Measurements from ENCODE around the gene PGP.

The PGP gene

DNA sequence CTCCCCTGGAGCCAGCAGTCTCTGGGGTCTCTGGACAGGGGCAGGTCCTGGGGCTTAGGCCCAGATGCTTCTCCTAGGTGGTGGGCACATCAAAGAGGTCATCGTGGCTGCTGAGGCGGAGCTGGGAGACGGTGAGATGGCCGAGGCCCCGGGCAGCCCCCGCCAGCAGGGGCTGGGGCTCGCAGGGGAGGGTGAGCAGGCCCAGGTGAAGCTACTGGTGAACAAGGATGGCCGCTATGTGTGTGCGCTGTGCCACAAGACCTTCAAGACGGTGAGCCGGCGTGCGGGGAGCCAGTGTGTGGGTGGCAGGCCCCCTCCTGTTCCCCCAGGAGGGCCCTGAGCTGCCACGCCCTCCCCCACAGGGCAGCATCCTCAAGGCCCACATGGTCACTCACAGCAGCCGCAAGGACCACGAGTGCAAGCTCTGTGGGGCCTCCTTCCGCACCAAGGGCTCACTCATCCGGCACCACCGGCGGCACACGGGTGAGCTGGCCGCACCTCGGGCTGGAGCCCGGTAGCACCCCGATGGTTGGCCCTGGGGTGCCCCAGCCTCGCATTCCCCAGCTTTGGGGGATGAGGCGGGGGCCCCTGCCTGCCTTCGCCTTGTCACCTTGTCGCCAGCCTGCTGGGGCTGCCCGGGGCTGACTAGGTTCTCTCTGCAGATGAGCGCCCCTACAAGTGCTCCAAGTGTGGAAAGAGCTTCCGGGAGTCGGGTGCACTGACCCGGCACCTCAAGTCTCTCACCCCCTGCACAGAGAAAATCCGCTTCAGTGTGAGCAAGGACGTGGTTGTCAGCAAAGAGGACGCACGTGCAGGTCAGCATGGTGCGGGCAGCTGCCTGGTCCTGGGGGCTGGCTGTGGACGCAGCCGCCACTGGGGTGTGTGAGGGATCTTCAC is 17.7 kb upstream of the PGP start:
- no peak overlapping the region for H2AFZ ChIP-seq (ENCODE audit: low read depth, low read length)
- H3K4me2 ChIP-seq (ENCODE audit: low read length, poor library complexity, severe bottlenecking) = no peak overlapping the region
- no peak overlapping the region for H2BK15ac ChIP-seq (ENCODE audit: low read depth, poor library complexity, severe bottlenecking)
- H3K27me3 ChIP-seq (ENCODE audit: control insufficient read depth in 1 of 2, insufficient read depth in 1 of 2, low read length in 2 of 2) = peaks cover 3 to 11% of the 10 kb centered on the region in 2 experiments
- H3K36me3 ChIP-seq (ENCODE audit: control insufficient read depth in 1 of 2, insufficient read depth in 2 of 2, low read depth in 1 of 2, low read length in 2 of 2) = peaks cover 69 to 96% of the 10 kb centered on the region in 2 experiments
- H4K8ac ChIP-seq (ENCODE audit: low read length) = no peak overlapping the region
- WGBS = 95% methylated on average over 41 of the region's 41 CpGs
- H3K4me3 ChIP-seq (ENCODE audit: insufficient read depth in 1 of 2, low read depth in 1 of 2, low read length in 2 of 2) = no peak overlapping the region
- no peak overlapping the region for H3K4ac ChIP-seq (ENCODE audit: low read depth in 1 of 2, low read length in 2 of 2)
- no peak overlapping the region for H4K91ac ChIP-seq (ENCODE audit: low read length)
- no peak overlapping the region for H3K9ac ChIP-seq (ENCODE audit: low read length)
- H2BK120ac ChIP-seq (ENCODE audit: low read depth, low read length) = no peak overlapping the region
- no peaks in the 10 kb centered on the region for H3K9me3 ChIP-seq (ENCODE audit: control insufficient read depth, low read length)
- no peak overlapping the region for H3K18ac ChIP-seq (ENCODE audit: low read depth in 1 of 2, low read length in 2 of 2)
- H3K23ac ChIP-seq (ENCODE audit: low read length in 2 of 2) = no peak overlapping the region
- H3K79me1 ChIP-seq (replicated peaks; ENCODE audit: low read length, poor library complexity, severe bottlenecking) = peaks cover 32% of the 10 kb centered on the region
- DNase-seq = no peak
- no peak overlapping the region for H2AK5ac ChIP-seq (ENCODE audit: low read length, severe bottlenecking)
- H3K4me1 ChIP-seq (ENCODE audit: control insufficient read depth, insufficient read depth, low read depth, low read length) = peaks cover 22% of the 10 kb centered on the region
- H2BK5ac ChIP-seq (ENCODE audit: low read depth, low read length, poor library complexity, severe bottlenecking) = no peak overlapping the region
- no peak overlapping the region for H3K27ac ChIP-seq (ENCODE audit: low read length, poor library complexity, severe bottlenecking)
- H2BK12ac ChIP-seq (ENCODE audit: low read length in 2 of 2) = no peak overlapping the region
- no peak overlapping the region for H3K14ac ChIP-seq (ENCODE audit: low read length in 2 of 2)

DNA sequence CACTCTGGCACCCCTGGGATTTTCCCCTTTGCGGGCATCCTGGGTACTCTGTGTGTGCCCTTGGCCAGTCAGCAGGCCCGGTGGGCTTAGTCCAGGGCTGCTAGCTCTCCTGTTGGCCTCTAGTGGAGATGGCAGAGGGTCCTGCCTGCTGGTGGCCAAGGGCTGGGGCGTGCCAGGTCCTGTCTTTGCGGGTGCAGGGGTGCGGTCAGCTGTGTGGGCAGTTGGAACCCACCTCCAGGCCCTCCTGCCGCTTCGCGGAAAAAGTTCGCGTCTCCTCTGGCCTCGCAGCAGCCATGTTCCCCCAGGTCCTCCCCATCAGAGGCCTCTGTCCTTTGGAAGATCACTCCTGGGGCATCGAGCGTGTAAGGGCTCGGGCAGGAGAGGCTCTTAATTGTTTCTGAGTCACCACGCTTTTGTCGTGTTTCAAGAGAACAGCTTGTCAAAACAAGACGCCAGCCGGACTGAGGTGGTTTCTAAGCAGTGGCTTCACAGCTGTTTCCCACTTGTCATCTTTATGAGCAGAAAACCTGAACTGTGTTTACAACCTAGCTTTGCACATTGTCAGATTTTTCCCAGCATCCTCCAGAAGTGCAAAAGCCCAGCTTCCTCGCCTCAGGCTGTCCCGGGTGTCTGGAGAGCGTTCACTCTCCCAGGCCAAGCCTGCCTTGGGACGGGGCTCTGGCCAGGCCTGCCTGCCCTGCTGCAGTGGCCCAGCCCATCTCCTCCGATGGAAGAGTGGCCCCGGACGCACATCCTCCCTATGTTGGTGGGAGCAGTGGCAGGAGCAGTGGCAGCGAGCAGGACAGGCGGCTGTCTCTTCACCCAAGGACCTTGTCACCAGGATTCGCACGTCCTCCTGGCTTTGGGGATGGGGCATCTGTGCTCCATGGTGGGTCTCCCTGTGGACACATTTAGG is 16.6 kb upstream of the PGP start:
- H3K9me3 ChIP-seq (ENCODE audit: control insufficient read depth, low read length) = no peaks in the 10 kb centered on the region
- H3K4ac ChIP-seq (ENCODE audit: low read depth in 1 of 2, low read length in 2 of 2) = no peak overlapping the region
- H2BK12ac ChIP-seq (ENCODE audit: low read length in 2 of 2) = no peak overlapping the region
- peaks cover 0 to 4% of the 10 kb centered on the region in 2 experiments for H3K27me3 ChIP-seq (ENCODE audit: control insufficient read depth in 1 of 2, insufficient read depth in 1 of 2, low read length in 2 of 2)
- no peak overlapping the region for H3K27ac ChIP-seq (ENCODE audit: low read length, poor library complexity, severe bottlenecking)
- H2BK15ac ChIP-seq (ENCODE audit: low read depth, poor library complexity, severe bottlenecking) = no peak overlapping the region
- H3K18ac ChIP-seq (ENCODE audit: low read depth in 1 of 2, low read length in 2 of 2) = no peak overlapping the region
- H2BK120ac ChIP-seq (ENCODE audit: low read depth, low read length) = no peak overlapping the region
- no peak overlapping the region for H2AFZ ChIP-seq (ENCODE audit: low read depth, low read length)
- H3K9ac ChIP-seq (ENCODE audit: low read length) = no peak overlapping the region
- H3K79me1 ChIP-seq (replicated peaks; ENCODE audit: low read length, poor library complexity, severe bottlenecking) = peaks cover 32% of the 10 kb centered on the region
- no peak overlapping the region for H2AK5ac ChIP-seq (ENCODE audit: low read length, severe bottlenecking)
- no peak overlapping the region for H4K8ac ChIP-seq (ENCODE audit: low read length)
- no peak overlapping the region for H4K91ac ChIP-seq (ENCODE audit: low read length)
- H3K23ac ChIP-seq (ENCODE audit: low read length in 2 of 2) = no peak overlapping the region
- H3K14ac ChIP-seq (ENCODE audit: low read length in 2 of 2) = no peak overlapping the region
- DNase-seq = peak; percentile 51
- H3K4me3 ChIP-seq (ENCODE audit: insufficient read depth in 1 of 2, low read depth in 1 of 2, low read length in 2 of 2) = no peak overlapping the region
- H2BK5ac ChIP-seq (ENCODE audit: low read depth, low read length, poor library complexity, severe bottlenecking) = no peak overlapping the region
- H3K4me2 ChIP-seq (ENCODE audit: low read length, poor library complexity, severe bottlenecking) = no peak overlapping the region
- H3K4me1 ChIP-seq (ENCODE audit: control insufficient read depth, insufficient read depth, low read depth, low read length) = peaks cover 18% of the 10 kb centered on the region
- peaks cover 69 to 93% of the 10 kb centered on the region in 2 experiments for H3K36me3 ChIP-seq (ENCODE audit: control insufficient read depth in 1 of 2, insufficient read depth in 2 of 2, low read depth in 1 of 2, low read length in 2 of 2)
- 79% methylated on average over 29 of the region's 29 CpGs for WGBS

DNA sequence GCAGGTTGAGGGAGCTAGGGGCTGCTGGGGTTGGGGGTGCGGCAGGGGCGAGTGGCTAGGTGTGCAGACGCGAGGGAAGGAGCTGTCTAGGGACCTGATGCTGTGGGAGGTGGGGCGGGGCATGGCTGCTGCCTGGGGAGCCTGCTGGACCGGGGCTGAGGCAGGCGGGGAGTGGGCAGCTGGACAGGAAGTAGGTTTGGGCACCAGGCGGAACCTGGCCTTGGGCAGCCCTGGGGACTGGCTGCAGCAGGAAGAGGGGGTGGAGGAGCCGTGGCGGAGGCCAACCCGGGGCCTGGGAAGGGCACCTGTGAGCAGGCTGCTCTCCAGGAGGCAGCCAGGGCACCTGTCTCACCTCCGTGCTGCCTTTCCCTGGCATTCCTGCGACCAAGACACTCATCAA is 15.7 kb upstream of the PGP start:
- no peak overlapping the region for H3K27ac ChIP-seq (ENCODE audit: low read length, poor library complexity, severe bottlenecking)
- H3K23ac ChIP-seq (ENCODE audit: low read length in 2 of 2) = no peak overlapping the region
- H3K4me1 ChIP-seq (ENCODE audit: control insufficient read depth, insufficient read depth, low read depth, low read length) = peaks cover 20% of the 10 kb centered on the region
- H3K4me3 ChIP-seq (ENCODE audit: insufficient read depth in 1 of 2, low read depth in 1 of 2, low read length in 2 of 2) = no peak overlapping the region
- no peaks in the 10 kb centered on the region for H3K9me3 ChIP-seq (ENCODE audit: control insufficient read depth, low read length)
- H2BK12ac ChIP-seq (ENCODE audit: low read length in 2 of 2) = no peak overlapping the region
- no peak overlapping the region for H2AFZ ChIP-seq (ENCODE audit: low read depth, low read length)
- no peak overlapping the region for H2BK15ac ChIP-seq (ENCODE audit: low read depth, poor library complexity, severe bottlenecking)
- no peaks in the 10 kb centered on the region for H3K27me3 ChIP-seq (ENCODE audit: control insufficient read depth in 1 of 2, insufficient read depth in 1 of 2, low read length in 2 of 2)
- no peak for DNase-seq
- H3K18ac ChIP-seq (ENCODE audit: low read depth in 1 of 2, low read length in 2 of 2) = no peak overlapping the region
- no peak overlapping the region for H2AK5ac ChIP-seq (ENCODE audit: low read length, severe bottlenecking)
- H3K79me1 ChIP-seq (replicated peaks; ENCODE audit: low read length, poor library complexity, severe bottlenecking) = peaks cover 32% of the 10 kb centered on the region
- no peak overlapping the region for H2BK5ac ChIP-seq (ENCODE audit: low read depth, low read length, poor library complexity, severe bottlenecking)
- H4K91ac ChIP-seq (ENCODE audit: low read length) = no peak overlapping the region
- H3K36me3 ChIP-seq (ENCODE audit: control insufficient read depth in 1 of 2, insufficient read depth in 2 of 2, low read depth in 1 of 2, low read length in 2 of 2) = peaks cover 64 to 86% of the 10 kb centered on the region in 2 experiments
- no peak overlapping the region for H3K9ac ChIP-seq (ENCODE audit: low read length)
- H4K8ac ChIP-seq (ENCODE audit: low read length) = no peak overlapping the region
- WGBS = 96% methylated on average over 13 of the region's 13 CpGs
- H3K4ac ChIP-seq (ENCODE audit: low read depth in 1 of 2, low read length in 2 of 2) = no peak overlapping the region
- no peak overlapping the region for H3K4me2 ChIP-seq (ENCODE audit: low read length, poor library complexity, severe bottlenecking)
- no peak overlapping the region for H3K14ac ChIP-seq (ENCODE audit: low read length in 2 of 2)
- no peak overlapping the region for H2BK120ac ChIP-seq (ENCODE audit: low read depth, low read length)

All from mesenchymal stem cell (in vitro differentiated cells and primary cell).